Heart left ventricle (tissue), 16 donors: ENCODE results near the gene ZNF219. TPM values are rescaled to one million over a fixed set of nuclear protein-coding genes. Genes with fewer than 3 reads are reported as not detected.

ENCODE experiments used
- ATAC-seq, 4 donors: fragments of 200-7000 bp; cut with Tn5 transposase; one replicate each; pipeline ENCODE4 v1.9.1; 2020 to 2022; ENCODE audit warnings: moderate library complexity in 4 of 4, mild to moderate bottlenecking in 3 of 4, moderate number of reproducible peaks in 1 of 4
- DNase-seq, 5 donors: peaks; one replicate each; pipeline ENCODE4 v3.0.0-alpha.2; 2020
- H3K27ac ChIP-seq, 12 donors: fragments of 200-600 bp; sonication (generic) in 4 of 12; one replicate each; pipeline versions ENCODE4 v1.5.0 to v1.8.0; 2016 to 2022; ENCODE audit warnings: mild to moderate bottlenecking in 2 of 12
- H3K27me3 ChIP-seq, 9 donors: fragments of 200-600 bp; sonication (generic) in 2 of 9; one replicate each; pipeline versions ENCODE4 v1.5.1 to v1.8.0; 2016 to 2022; ENCODE audit warnings: mild to moderate bottlenecking in 3 of 9
- H3K36me3 ChIP-seq, 9 donors: fragments of 200-600 bp; sonication (generic) in 2 of 9; one replicate each; pipeline versions ENCODE4 v1.5.0 to v1.8.0; 2018 to 2022; ENCODE audit warnings: mild to moderate bottlenecking in 2 of 9
- H3K4me1 ChIP-seq, 12 donors: fragments of 200-600 bp; sonication (generic) in 4 of 12; one replicate each; pipeline versions ENCODE4 v1.5.0 to v1.8.0; 2016 to 2022; ENCODE audit warnings: mild to moderate bottlenecking in 3 of 12
- H3K4me3 ChIP-seq, 12 donors: fragments of 200-600 bp; sonication (generic) in 4 of 12; one replicate each; pipeline versions ENCODE4 v1.5.0 to v1.8.0; 2017 to 2022; ENCODE audit warnings: mild to moderate bottlenecking in 9 of 12, moderate library complexity in 4 of 12
- H3K9me3 ChIP-seq, 12 donors: fragments of 200-600 bp; sonication (generic) in 4 of 12; one replicate each; pipeline versions ENCODE4 v1.5.0 to v1.8.0; 2016 to 2022; ENCODE audit warnings: mild to moderate bottlenecking in 1 of 12
- POLR2A ChIP-seq, 2 donors: fragments of 450-650 bp; IDR thresholded peaks; one replicate each; pipeline ENCODE4 v1.6.1; 2017; ENCODE audit warnings: antibody characterized with exemption in 2 of 2, mild to moderate bottlenecking in 2 of 2, moderate library complexity in 2 of 2
- WGBS, 4 donors: extraction: QIAGEN DNeasy Blood & Tissue Kit in 2 of 4; methylation state at CpG; one replicate each; pipeline versions ENCODE4 v1.1.5 to v1.1.7; 2013 to 2018; 5-methylcytosine and 5-hydroxymethylcytosine counted together
- intact Hi-C, 10 donors: fragments of 100-400 bp; cut with DNase I; formaldehyde crosslinking; loops; one replicate each; pipeline versions ENCODE4 v1.11.1 to v1.14.2; 2022
- polyA plus RNA-seq, 2 donors: library from polyadenylated mRNA; stranded (reverse); fragments of 200-250 nt; gene quantifications; one replicate each; pipeline ENCODE4 v1.2.3, GENCODE V29; 2013
- total RNA-seq, 9 donors: library from RNA; depleted of rRNA in 2 of 9; stranded (reverse); fragments of >200 nt in 2 of 9; fragmentation: NEBNext Ultra II Directional in 3 of 9; extraction: Animal tissue kit (Norgen Biotek cat#: 25700) in 3 of 9; gene quantifications; one replicate each; pipeline versions ENCODE4 v1.1.0 to v1.2.4, GENCODE V29; 2016 to 2023
- TF ChIP-seq, protein P1 (sequence below), 12 donors: fragments of 200-600 bp; sonication (generic) in 4 of 12; IDR thresholded peaks; one replicate each; pipeline versions ENCODE4 v1.5.0 to v1.8.0; 2018 to 2022; ENCODE audit warnings: antibody characterized with exemption in 12 of 12, mild to moderate bottlenecking in 5 of 12
- donor health status: ischemic (EF 13 %, LVEDD 7.1; RV severe dilation, severe dysfunction).
- donor health status: healthy with polysubstance abuse.
- donor health status: DM: no; HTN: yes; CAD: no.
- donor health status: DM: no; HTN: no; CAD: no.
- donor health status: ischemic (EF 25% LVEDD 6.9; RV normal size, moderate dysfunction).
- donor health status: ischemic (EF 25% LVEDD 5.7; RV mildly dilated, moderate dysfunction).
- donor health status: healthy.
- donor health status: DM: yes; HTN: yes; CAD: no.
- donor health status: ischemic (EF 35%, LVEDD 5.7; RV mildly dilated, moderate dysfunction).
- donor health status: nonischemic (EF 11% LVEDD 7.7; RV severe dilation, severe dysfunction).
- donor health status: DM: yes; HTN: yes; CAD: no.
- donor health status: PGD.
- donor health status: ischemic (EF 29% LVEDD 5.4; RV normal size, mild dysfunction).
- donor health status: nonischemic (EF 23%, LVEDD 6.1; RV moderate dilation, normal function).

Gene ZNF219
- total and polyA plus RNA-seq, 11 donors, result 33.9 to 97.9 (median 43.0) TPM

- no peaks in the 10 kb centered on the region for H3K27me3 ChIP-seq
- WGBS, 4 donors, result 83 to 85% (median 84%) methylated on average over 8 of the region's 8 CpGs
- H3K4me1 ChIP-seq, result peaks cover 0 to 44% (median 29%) of the 10 kb centered on the region in 12 donors
- DNase-seq, result no peak
- H3K4me3 ChIP-seq, result peak overlapping the region in 2 of 12 donors; percentile 79 to 85
- TF ChIP-seq POLR2A (IDR thresholded peaks at IDR 0.05), result no peak
- TF ChIP-seq, protein P1, sequence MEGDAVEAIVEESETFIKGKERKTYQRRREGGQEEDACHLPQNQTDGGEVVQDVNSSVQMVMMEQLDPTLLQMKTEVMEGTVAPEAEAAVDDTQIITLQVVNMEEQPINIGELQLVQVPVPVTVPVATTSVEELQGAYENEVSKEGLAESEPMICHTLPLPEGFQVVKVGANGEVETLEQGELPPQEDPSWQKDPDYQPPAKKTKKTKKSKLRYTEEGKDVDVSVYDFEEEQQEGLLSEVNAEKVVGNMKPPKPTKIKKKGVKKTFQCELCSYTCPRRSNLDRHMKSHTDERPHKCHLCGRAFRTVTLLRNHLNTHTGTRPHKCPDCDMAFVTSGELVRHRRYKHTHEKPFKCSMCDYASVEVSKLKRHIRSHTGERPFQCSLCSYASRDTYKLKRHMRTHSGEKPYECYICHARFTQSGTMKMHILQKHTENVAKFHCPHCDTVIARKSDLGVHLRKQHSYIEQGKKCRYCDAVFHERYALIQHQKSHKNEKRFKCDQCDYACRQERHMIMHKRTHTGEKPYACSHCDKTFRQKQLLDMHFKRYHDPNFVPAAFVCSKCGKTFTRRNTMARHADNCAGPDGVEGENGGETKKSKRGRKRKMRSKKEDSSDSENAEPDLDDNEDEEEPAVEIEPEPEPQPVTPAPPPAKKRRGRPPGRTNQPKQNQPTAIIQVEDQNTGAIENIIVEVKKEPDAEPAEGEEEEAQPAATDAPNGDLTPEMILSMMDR (IDR thresholded peaks at IDR 0.05), result no peak
- no peaks in the 10 kb centered on the region for H3K9me3 ChIP-seq
- intact Hi-C loops, result loop anchor here (2.0 to 10.0 kb wide), 11 partner anchors 34 to 640 kb away; partner anchors contain the start of genes ANG (in 2 of the 10), RNASE4 (in 2 of the 10), ARHGEF40 (in 1 of the 10) and PIP4P1 (in 1 of the 10)
- H3K27ac ChIP-seq, result peak overlapping the region in 11 of 12 donors; percentile 95 to 100 (median 97)
- no peaks in the 10 kb centered on the region for H3K36me3 ChIP-seq
- no peak for ATAC-seq
Observed at GRCh38 chr14:21105095-21105494, 6.6 kb upstream of the ZNF219 start.

DNA sequence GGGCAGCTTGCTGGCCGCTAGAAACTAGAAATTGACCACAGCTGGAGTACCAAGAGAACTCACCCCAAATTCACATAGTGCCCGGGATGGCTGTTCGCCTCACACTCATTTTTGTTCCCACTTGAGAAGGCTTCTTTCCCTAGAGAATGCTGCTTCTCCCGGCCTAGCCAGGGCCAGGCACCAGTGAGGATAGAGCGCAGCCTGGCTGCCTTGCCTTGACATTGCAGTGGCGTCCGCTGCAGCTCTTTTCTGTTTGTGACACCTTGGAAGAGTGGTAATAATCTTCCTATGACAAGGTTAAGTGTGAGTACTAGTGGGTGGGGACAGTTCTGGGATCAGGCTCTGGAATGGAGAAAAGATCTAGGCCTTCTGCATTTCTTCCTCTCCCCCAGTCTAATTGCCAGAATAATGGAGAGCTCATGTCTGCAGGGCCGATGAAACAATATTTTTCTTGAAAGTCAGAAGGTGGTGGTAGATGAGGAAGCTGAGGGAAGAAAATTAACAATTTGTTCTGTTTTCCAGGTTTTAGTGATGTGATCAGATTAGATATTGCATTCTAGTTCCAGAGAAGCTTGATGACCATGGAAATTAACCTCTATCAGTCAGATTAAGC lies 6.1 kb upstream of the ZNF219 start:
- peak overlapping the region; percentile 61 to 88 (median 76) for H3K4me3 ChIP-seq
- ATAC-seq (peak; percentile 72 to 82 (median 76)), DNase-seq (peak; percentile 76 to 89 (median 84))
- intact Hi-C loops, result loop anchor here (1.0 to 10.0 kb wide), 16 partner anchors 12 to 640 kb away; partner anchors contain the start of genes ARHGEF40 (in 4 of the 10), RNASE4 (in 3 of the 10), ANG (in 2 of the 10) and PIP4P1 (in 1 of the 10)
- H3K4me1 ChIP-seq, result peaks cover 0 to 46% (median 30%) of the 10 kb centered on the region in 12 donors
- H3K36me3 ChIP-seq, result no peaks in the 10 kb centered on the region
- H3K9me3 ChIP-seq, result no peaks in the 10 kb centered on the region
- peak overlapping the region; percentile 95 to 100 (median 97) for H3K27ac ChIP-seq
- TF ChIP-seq POLR2A (IDR thresholded peaks at IDR 0.05), result no peak
- TF ChIP-seq, protein P1 (IDR thresholded peaks at IDR 0.05), result peak; percentile 88 to 99 (median 96)
- 6 to 9% (median 8%) methylated on average over 8 of the region's 8 CpGs for WGBS, 4 donors
- no peaks in the 10 kb centered on the region for H3K27me3 ChIP-seq

DNA sequence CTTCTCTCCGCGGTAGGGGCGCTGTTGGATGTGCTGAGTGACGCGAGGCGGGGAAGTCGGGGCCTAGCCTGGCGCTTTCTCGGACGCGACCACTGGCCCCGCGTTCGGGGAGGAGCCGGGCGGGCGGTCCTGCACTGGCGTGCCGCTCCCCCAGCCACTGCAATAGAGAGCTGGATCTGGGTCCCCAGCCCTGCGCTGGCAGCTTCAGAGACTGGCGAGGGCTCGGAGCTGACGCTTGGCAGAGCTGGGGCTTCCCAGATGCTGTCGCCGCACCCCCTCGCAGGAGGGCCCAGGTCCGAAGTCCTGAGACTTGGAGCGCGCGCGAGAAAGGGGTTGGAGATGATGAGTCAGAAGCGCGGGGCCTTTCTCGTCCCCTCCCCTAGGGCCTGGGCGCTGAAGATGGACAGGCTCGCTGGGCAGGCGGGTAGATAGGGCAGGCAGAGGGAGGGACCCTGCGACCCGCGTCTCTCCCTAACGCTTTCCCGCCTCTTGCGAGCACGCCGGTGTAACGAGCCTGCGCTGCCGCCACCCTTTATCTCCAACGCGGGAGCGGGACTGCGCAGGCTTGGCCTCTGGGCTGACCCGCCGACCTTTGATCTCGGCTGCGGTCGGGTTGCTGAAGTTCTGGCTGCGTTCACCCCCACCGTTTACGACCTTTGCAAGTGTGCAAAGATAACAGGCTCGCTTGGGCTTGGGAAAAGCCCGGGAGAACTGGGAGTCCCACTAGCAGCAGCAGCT lies 5.4 kb upstream of the ZNF219 start:
- Histone ChIP-seq H3K27me3 (no peaks in the 10 kb centered on the region), H3K4me1 (peaks cover 0 to 53% (median 37%) of the 10 kb centered on the region in 12 donors), H3K4me3 (peak overlapping the region; percentile 61 to 88 (median 76)), H3K9me3 (no peaks in the 10 kb centered on the region), H3K36me3 (no peaks in the 10 kb centered on the region), H3K27ac (peak overlapping the region; percentile 95 to 100 (median 97))
- peak; percentile 94 to 97 (median 96) for ATAC-seq
- TF ChIP-seq, protein P1 (IDR thresholded peaks at IDR 0.05), result peak; percentile 57 to 93 (median 80)
- peak in 1 of 2 donors; percentile 91 for TF ChIP-seq POLR2A (IDR thresholded peaks at IDR 0.05)
- 0 to 1% (median 0%) methylated on average over 53 to 62 of the region's 62 CpGs for WGBS, 4 donors
- peak; percentile 97 to 99 (median 97) for DNase-seq
- intact Hi-C loops, result loop anchor here in 8 of 10 donors (1.0 to 10.0 kb wide), 15 partner anchors 12 to 639 kb away; partner anchors contain the start of genes ARHGEF40 (in 4 of the 8), RNASE4 (in 3 of the 8), ANG (in 2 of the 8) and PIP4P1 (in 1 of the 8)

- peaks cover 0 to 55% (median 37%) of the 10 kb centered on the region in 12 donors for H3K4me1 ChIP-seq
- DNase-seq (no peak), ATAC-seq (no peak)
- H3K36me3 ChIP-seq, result no peaks in the 10 kb centered on the region
- TF ChIP-seq, protein P1 (IDR thresholded peaks at IDR 0.05), result no peak
- H3K4me3 ChIP-seq, result peak overlapping the region; percentile 61 to 88 (median 76)
- H3K27ac ChIP-seq, result peak overlapping the region; percentile 95 to 100 (median 97)
- 0 to 1% (median 0%) methylated on average over 9 of the region's 9 CpGs for WGBS, 4 donors
- intact Hi-C loops, result loop anchor here in 7 of 10 donors (5.0 to 10.0 kb wide), 9 partner anchors 36 to 639 kb away; partner anchors contain the start of genes RNASE4 (in 3 of the 7), ANG (in 2 of the 7), PIP4P1 (in 1 of the 7) and PNP (in 1 of the 7)
- no peaks in the 10 kb centered on the region for H3K27me3 ChIP-seq
- H3K9me3 ChIP-seq, result no peaks in the 10 kb centered on the region
Observed at GRCh38 chr14:21103411-21103709, 4.9 kb upstream of the ZNF219 start.
